Lower leg skin (tissue), 4 donors: ENCODE data around the gene ST3GAL5. TPM values are rescaled to one million over a fixed set of nuclear protein-coding genes. Genes with fewer than 3 reads are reported as not detected.

Source experiments
- DNase-seq, 2 donors: peaks; one replicate each; pipeline ENCODE4 v3.0.0-alpha.2; 2019; ENCODE audit warnings: low spot score in 2 of 2
- H3K4me3 ChIP-seq: fragments of 200-600 bp; sonication (generic); 2 replicates; pipeline ENCODE4 v1.5.1; 2017; ENCODE audit warnings: mild to moderate bottlenecking, low read depth; ENCODE audit not compliant: poor library complexity, severe bottlenecking
- CTCF ChIP-seq, 3 donors: fragments of 450-650 bp; IDR thresholded peaks; one replicate each; pipeline ENCODE4 v1.5.1; 2016; ENCODE audit warnings: antibody characterized with exemption in 3 of 3, mild to moderate bottlenecking in 3 of 3, moderate library complexity in 2 of 3
- POLR2A ChIP-seq, 2 donors: fragments of 450-650 bp; IDR thresholded peaks; one replicate each; pipeline ENCODE4 v1.6.1; 2016 to 2017; ENCODE audit warnings: antibody characterized with exemption in 2 of 2, mild to moderate bottlenecking in 1 of 2, moderate library complexity in 1 of 2
- WGBS, 2 donors: methylation state at CpG; one replicate each; pipeline ENCODE4 v1.1.5; 2018; 5-methylcytosine and 5-hydroxymethylcytosine counted together
- intact Hi-C: fragments of 100-400 bp; cut with DNase I; formaldehyde crosslinking; loops from one replicate; pipeline ENCODE4 v1.15.0; 2023; ENCODE audit warnings: low total_unique reads
- total RNA-seq, 4 donors: library from RNA; depleted of rRNA; stranded (reverse); fragments of >200 nt; gene quantifications; one replicate each; pipeline ENCODE4 v1.1.0, GENCODE V29; 2016

Gene ST3GAL5
- total RNA-seq, 4 donors from 2014 or later = 6.9 to 8.6 (median 8.1) TPM

GRCh38 chr2:85867121-85867520 is 21.7 kb downstream of the ST3GAL5 start:
- TF ChIP-seq CTCF (IDR thresholded peaks at IDR 0.05) (no peak), POLR2A (IDR thresholded peaks at IDR 0.05) (no peak)
- H3K4me3 ChIP-seq = no peak overlapping the region
- 95 to 100% methylated on average over 1 of the region's 1 CpG for WGBS, 2 donors
- intact Hi-C loops = no loop called here
- no peak for DNase-seq

- intact Hi-C loops = no loop called here
- no peak overlapping the region for H3K4me3 ChIP-seq
- WGBS, 2 donors = 89 to 93% methylated on average over 3 of the region's 3 CpGs
- no peak for TF ChIP-seq CTCF (IDR thresholded peaks at IDR 0.05)
- no peak for TF ChIP-seq POLR2A (IDR thresholded peaks at IDR 0.05)
- DNase-seq = no peak
These were observed 22.6 kb downstream of the ST3GAL5 start for GRCh38 chr2:85866165-85866659.

DNA sequence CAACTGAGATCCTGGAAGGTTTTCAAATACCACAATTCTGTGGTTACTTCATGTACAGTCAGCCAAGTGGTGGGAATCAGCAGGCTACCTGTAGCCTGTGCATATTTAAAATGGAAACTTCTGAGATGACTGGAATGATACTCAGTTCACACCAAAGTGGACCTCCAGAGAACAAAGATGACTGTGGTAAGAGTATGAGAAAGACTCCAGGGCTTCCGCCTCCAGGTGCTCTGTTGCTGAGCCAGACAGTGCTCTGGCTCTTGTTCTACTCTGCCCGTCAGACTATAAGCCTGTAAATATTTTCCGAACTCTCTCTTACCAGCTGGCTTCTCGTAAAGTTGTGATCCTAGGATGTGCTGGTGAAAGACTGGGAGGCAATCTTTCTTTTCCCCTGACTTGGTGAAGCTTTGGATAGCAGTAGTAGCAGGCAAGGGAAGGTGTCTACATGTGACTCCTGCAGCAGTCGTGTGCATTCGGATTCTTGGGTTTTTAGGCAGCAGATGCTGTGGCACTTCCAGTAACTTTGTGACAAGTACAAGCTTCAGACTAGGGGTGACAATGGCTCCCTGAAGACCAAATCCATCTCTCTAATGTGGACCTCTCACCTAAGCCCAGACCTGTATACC is 23.1 kb downstream of the ST3GAL5 start:
- intact Hi-C loops = no loop called here
- H3K4me3 ChIP-seq = no peak overlapping the region
- 76 to 77% methylated on average over 6 of the region's 6 CpGs for WGBS, 2 donors
- TF ChIP-seq CTCF (IDR thresholded peaks at IDR 0.05) = no peak
- no peak for TF ChIP-seq POLR2A (IDR thresholded peaks at IDR 0.05)
- no peak for DNase-seq

DNA sequence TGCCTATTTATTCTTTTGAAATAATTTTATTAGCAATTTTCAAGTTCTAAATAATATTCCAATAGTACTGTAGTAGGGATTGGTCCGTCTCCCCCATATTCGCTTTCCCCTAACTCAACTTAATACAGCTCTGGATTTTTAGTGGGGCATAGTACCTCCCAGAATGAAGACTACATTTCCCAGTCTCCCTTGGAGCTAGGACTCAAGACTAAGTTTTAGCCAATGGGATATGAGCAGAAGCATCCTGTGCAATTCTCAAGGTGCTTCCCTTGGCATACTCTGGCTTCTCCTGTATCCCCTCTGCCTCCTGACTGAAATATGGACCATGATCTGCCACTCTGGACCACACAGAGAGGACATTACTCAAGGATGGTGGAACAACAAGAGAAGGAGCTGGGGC is 24.1 kb downstream of the ST3GAL5 start:
- 95 to 96% methylated on average over 2 of the region's 2 CpGs for WGBS, 2 donors
- intact Hi-C loops = no loop called here

DNA sequence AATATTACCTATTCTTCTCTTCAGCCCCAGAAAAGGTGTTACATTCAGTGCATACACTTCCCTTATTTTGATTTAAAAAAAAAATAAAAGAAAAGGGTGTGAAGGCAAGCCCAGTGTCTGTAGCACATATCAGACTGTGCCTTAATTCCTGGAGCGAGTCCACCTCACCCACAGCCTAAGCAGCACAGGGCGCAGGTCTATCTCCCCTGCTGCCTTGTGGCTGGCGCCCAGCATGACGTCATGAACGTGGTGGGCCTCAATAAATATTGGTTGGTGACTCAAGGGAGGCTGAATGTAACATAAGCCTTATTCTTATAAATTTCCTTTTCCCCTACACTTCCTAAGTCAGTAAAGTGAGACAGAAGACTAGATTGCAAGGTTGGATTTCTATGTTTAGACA is 26.4 kb downstream of the ST3GAL5 start:
- intact Hi-C loops = no loop called here
- DNase-seq = no peak
- no peak for TF ChIP-seq POLR2A (IDR thresholded peaks at IDR 0.05)
- TF ChIP-seq CTCF (IDR thresholded peaks at IDR 0.05) = no peak
- H3K4me3 ChIP-seq = no peak overlapping the region
- WGBS, 2 donors = 81 to 83% methylated on average over 5 of the region's 5 CpGs

More for the DNA sequence above, 24.1 kb downstream of the ST3GAL5 start:
- TF ChIP-seq CTCF (IDR thresholded peaks at IDR 0.05) (no peak), POLR2A (IDR thresholded peaks at IDR 0.05) (no peak)
- no peak overlapping the region for H3K4me3 ChIP-seq
- no peak for DNase-seq

DNA sequence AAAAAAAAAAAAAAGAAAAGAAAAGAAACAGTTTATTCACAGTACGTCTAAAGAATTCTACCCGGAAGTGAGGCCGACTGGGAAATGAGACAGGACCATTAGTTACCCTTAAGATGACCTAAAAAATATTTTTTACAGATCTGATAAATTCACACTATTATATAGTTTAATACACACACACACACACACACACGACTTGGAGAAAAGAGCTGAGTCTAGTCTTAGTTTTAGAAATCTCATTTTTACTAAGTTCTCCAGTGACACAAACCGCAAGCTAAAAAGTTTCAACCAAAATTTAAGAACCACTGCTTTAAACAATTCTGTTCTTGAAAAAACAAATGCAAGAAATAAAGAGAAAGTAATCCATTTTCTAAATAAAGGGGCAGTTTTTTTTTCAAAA is 27.1 kb downstream of the ST3GAL5 start:
- 66 to 80% methylated on average over 5 of the region's 5 CpGs for WGBS, 2 donors
- intact Hi-C loops = no loop called here
- no peak for DNase-seq
- no peak overlapping the region for H3K4me3 ChIP-seq
- no peak for TF ChIP-seq CTCF (IDR thresholded peaks at IDR 0.05)
- TF ChIP-seq POLR2A (IDR thresholded peaks at IDR 0.05) = no peak
